Peyer's patch (tissue), 4 donors: ENCODE data around the gene KIAA0408.

Experiments used
- CTCF ChIP-seq, 6 experiments: fragments of 450-650 bp in 4 of 6; fragments of 200-600 bp in 2 of 6; sonication (generic) in 1 of 6; IDR thresholded peaks; one replicate each; pipeline ENCODE4 v1.5.1; 2017 to 2019; ENCODE audit warnings: antibody characterized with exemption in 6 of 6, mild to moderate bottlenecking in 3 of 6, moderate library complexity in 1 of 6
- POLR2A ChIP-seq, 2 donors: fragments of 450-650 bp; IDR thresholded peaks; one replicate each; pipeline ENCODE4 v1.5.1; 2017; ENCODE audit warnings: antibody characterized with exemption in 2 of 2, mild to moderate bottlenecking in 2 of 2, moderate library complexity in 2 of 2

GRCh38 chr6:127494240-127494767 is 35.1 kb upstream of the KIAA0408 start:
- TF ChIP-seq POLR2A (IDR thresholded peaks at IDR 0.05) (no peak), CTCF (IDR thresholded peaks at IDR 0.05) (no peak)
